ENCODE data around the gene MAIP1. TPM values are rescaled to one million over a fixed set of nuclear protein-coding genes. Genes with fewer than 3 reads are reported as not detected.

The MAIP1 gene
- total RNA-seq, 2 experiments from 2014 or later = 26.1 to 27.5 TPM

GRCh38 chr2:199988151-199988550 is 32.8 kb downstream of the MAIP1 start:
- ChIA-PET POLR2A (interaction anchor here (0.6 kb wide), 1 partner anchor 899 kb away, joined by 5 read pairs; no protein-coding TSS in a partner anchor), CTCF (interaction anchor here (1.0 to 1.4 kb wide), 3 partner anchors 480 to 535 kb away, joined by 3 to 7 read pairs (median 5); no protein-coding TSS in a partner anchor)
- DNase-seq (no peak), ATAC-seq (no peak)
- H3K27me3 Mint-ChIP-seq = no peaks in the 10 kb centered on the region
- intact Hi-C loops (cut with DNase I, micrococcal nuclease) = no loop called here
- H3K4me3 Mint-ChIP-seq = no peak overlapping the region
- H3K36me3 Mint-ChIP-seq (ENCODE audit: low read depth) = no peaks in the 10 kb centered on the region
- peaks cover 5% of the 10 kb centered on the region for H3K4me1 Mint-ChIP-seq
- no peak overlapping the region for H3K27ac Mint-ChIP-seq
- no peaks in the 10 kb centered on the region for H3K9me3 Mint-ChIP-seq (ENCODE audit: low read depth)

GRCh38 chr2:199989822-199990221 is 34.4 kb downstream of the MAIP1 start:
- intact Hi-C loops (cut with DNase I, micrococcal nuclease) = no loop called here
- no peaks in the 10 kb centered on the region for H3K9me3 Mint-ChIP-seq (ENCODE audit: low read depth)
- H3K27me3 Mint-ChIP-seq = no peaks in the 10 kb centered on the region
- no peak overlapping the region for H3K27ac Mint-ChIP-seq
- no peak overlapping the region for H3K4me3 Mint-ChIP-seq
- no peak for ATAC-seq
- H3K4me1 Mint-ChIP-seq = peaks cover 5% of the 10 kb centered on the region
- POLR2A ChIA-PET = no interaction called here
- DNase-seq = no peak
- no peaks in the 10 kb centered on the region for H3K36me3 Mint-ChIP-seq (ENCODE audit: low read depth)
- CTCF ChIA-PET = interaction anchor here (1.1 kb wide), 1 partner anchor 10 kb away, joined by 6 read pairs; no protein-coding TSS in a partner anchor

DNA sequence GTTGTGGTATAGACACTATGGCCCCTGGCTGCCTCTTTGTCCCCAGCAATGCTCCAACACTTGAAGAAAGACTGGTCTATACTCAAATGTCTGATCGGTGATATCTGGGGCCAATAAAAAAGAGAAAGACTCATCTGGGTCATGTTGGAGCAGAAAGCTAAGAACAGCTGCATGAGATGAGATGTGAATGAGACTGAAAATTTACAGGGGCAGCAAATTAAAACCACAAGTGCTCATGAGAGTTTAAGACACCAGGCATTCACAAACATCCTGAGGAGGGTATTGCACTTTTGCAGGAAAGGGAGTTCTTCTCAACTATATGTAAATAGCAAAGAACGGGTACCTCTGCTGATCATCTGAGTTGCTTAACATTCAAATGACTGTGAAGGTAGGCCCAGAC is 36.3 kb downstream of the MAIP1 start:
- Mint-ChIP-seq H3K36me3 (ENCODE audit: low read depth) (no peaks in the 10 kb centered on the region), H3K4me1 (no peaks in the 10 kb centered on the region), H3K27ac (no peak overlapping the region), H3K4me3 (no peak overlapping the region), H3K9me3 (ENCODE audit: low read depth) (no peaks in the 10 kb centered on the region), H3K27me3 (no peaks in the 10 kb centered on the region)
- DNase-seq = no peak
- ChIA-PET POLR2A (no interaction called here), CTCF (no interaction called here)
- intact Hi-C loops (cut with DNase I, micrococcal nuclease) = no loop called here
- no peak for ATAC-seq

GRCh38 chr2:199992296-199992695 is 36.9 kb downstream of the MAIP1 start:
- CTCF ChIA-PET = no interaction called here
- DNase-seq (no peak), ATAC-seq (no peak)
- Mint-ChIP-seq H3K9me3 (ENCODE audit: low read depth) (no peaks in the 10 kb centered on the region), H3K27me3 (no peaks in the 10 kb centered on the region), H3K36me3 (ENCODE audit: low read depth) (no peaks in the 10 kb centered on the region), H3K4me1 (no peaks in the 10 kb centered on the region), H3K27ac (no peak overlapping the region), H3K4me3 (no peak overlapping the region)
- intact Hi-C loops (cut with DNase I, micrococcal nuclease) = no loop called here
- POLR2A ChIA-PET = no interaction called here

DNA sequence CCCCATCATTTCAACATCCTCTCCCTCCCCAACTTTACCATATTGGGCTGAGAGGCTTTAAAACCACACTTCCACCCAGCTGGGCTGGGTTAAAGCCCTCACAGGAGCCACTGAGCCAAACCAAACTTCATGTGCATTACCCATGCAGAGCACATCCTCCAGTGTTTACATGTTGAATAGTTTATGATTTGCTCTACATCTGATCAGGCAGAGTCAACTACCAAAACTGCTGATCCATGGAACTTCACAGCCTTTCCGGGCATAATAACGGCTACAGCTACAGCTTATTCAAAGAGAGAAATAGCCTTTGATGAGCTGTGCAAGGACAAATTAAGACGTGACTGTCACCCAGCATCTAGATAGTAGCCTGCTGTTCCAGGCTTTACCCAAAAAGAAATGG is 39.0 kb downstream of the MAIP1 start:
- H3K27me3 Mint-ChIP-seq = no peaks in the 10 kb centered on the region
- H3K4me1 Mint-ChIP-seq = no peaks in the 10 kb centered on the region
- no peak overlapping the region for H3K4me3 Mint-ChIP-seq
- no peak for DNase-seq
- no peaks in the 10 kb centered on the region for H3K36me3 Mint-ChIP-seq (ENCODE audit: low read depth)
- no peaks in the 10 kb centered on the region for H3K9me3 Mint-ChIP-seq (ENCODE audit: low read depth)
- CTCF ChIA-PET = interaction anchor here (0.7 to 2.2 kb wide), 3 partner anchors 9 to 270 kb away, joined by 3 to 7 read pairs (median 3); no protein-coding TSS in a partner anchor
- no peak overlapping the region for H3K27ac Mint-ChIP-seq
- no peak for ATAC-seq
- intact Hi-C loops (cut with DNase I, micrococcal nuclease) = no loop called here
- POLR2A ChIA-PET = no interaction called here

- H3K27me3 Mint-ChIP-seq = no peaks in the 10 kb centered on the region
- H3K36me3 Mint-ChIP-seq (ENCODE audit: low read depth) = no peaks in the 10 kb centered on the region
- no peak for ATAC-seq
- H3K4me3 Mint-ChIP-seq = no peak overlapping the region
- ChIA-PET POLR2A (no interaction called here), CTCF (interaction anchor here (0.7 to 2.2 kb wide), 3 partner anchors 10 to 270 kb away, joined by 3 to 7 read pairs (median 3); no protein-coding TSS in a partner anchor)
- intact Hi-C loops (cut with DNase I, micrococcal nuclease) = no loop called here
- H3K27ac Mint-ChIP-seq = no peak overlapping the region
- no peak for DNase-seq
- H3K9me3 Mint-ChIP-seq (ENCODE audit: low read depth) = no peaks in the 10 kb centered on the region
- H3K4me1 Mint-ChIP-seq = no peaks in the 10 kb centered on the region
Measured at GRCh38 chr2:199994896-199995295, 39.5 kb downstream of the MAIP1 start.

- no peak overlapping the region for H3K4me3 Mint-ChIP-seq
- no peaks in the 10 kb centered on the region for H3K9me3 Mint-ChIP-seq (ENCODE audit: low read depth)
- DNase-seq = no peak
- ChIA-PET POLR2A (no interaction called here), CTCF (no interaction called here)
- no peak overlapping the region for H3K27ac Mint-ChIP-seq
- no peaks in the 10 kb centered on the region for H3K27me3 Mint-ChIP-seq
- H3K4me1 Mint-ChIP-seq = no peaks in the 10 kb centered on the region
- no peaks in the 10 kb centered on the region for H3K36me3 Mint-ChIP-seq (ENCODE audit: low read depth)
- ATAC-seq = no peak
- intact Hi-C loops (cut with DNase I, micrococcal nuclease) = no loop called here
Measured at GRCh38 chr2:199997296-199997695, 41.9 kb downstream of the MAIP1 start.

DNA sequence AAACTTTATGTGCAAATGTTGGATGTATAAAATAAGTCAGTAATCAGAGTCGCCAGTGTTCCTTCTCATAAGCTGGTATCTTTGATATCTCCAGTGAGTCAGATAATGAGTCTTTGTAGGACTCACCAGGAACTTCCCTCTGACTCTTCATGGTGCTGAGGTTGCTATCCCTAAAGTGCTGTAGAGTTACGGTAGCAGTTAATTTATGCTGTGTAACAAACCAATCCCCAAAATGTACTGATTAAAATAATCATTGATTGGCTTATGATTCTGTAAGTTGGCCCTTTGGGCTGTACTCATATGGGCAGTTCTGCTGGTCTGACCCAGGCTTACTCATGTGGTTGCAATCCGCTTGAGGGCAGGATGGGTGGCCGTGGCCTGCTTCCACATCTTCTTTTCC is 43.8 kb downstream of the MAIP1 start:
- POLR2A ChIA-PET = no interaction called here
- H3K4me1 Mint-ChIP-seq = no peaks in the 10 kb centered on the region
- H3K27ac Mint-ChIP-seq = no peak overlapping the region
- no peaks in the 10 kb centered on the region for H3K36me3 Mint-ChIP-seq (ENCODE audit: low read depth)
- H3K4me3 Mint-ChIP-seq = no peak overlapping the region
- H3K9me3 Mint-ChIP-seq (ENCODE audit: low read depth) = no peaks in the 10 kb centered on the region
- H3K27me3 Mint-ChIP-seq = peaks cover 2% of the 10 kb centered on the region
- CTCF ChIA-PET = no interaction called here
- DNase-seq (no peak), ATAC-seq (no peak)
- intact Hi-C loops (cut with DNase I, micrococcal nuclease) = no loop called here

- no peaks in the 10 kb centered on the region for H3K4me1 Mint-ChIP-seq
- no peak overlapping the region for H3K4me3 Mint-ChIP-seq
- ChIA-PET POLR2A (no interaction called here), CTCF (no interaction called here)
- no peak for DNase-seq
- H3K36me3 Mint-ChIP-seq (ENCODE audit: low read depth) = no peaks in the 10 kb centered on the region
- intact Hi-C loops (cut with DNase I, micrococcal nuclease) = no loop called here
- no peak overlapping the region for H3K27ac Mint-ChIP-seq
- H3K9me3 Mint-ChIP-seq (ENCODE audit: low read depth) = no peaks in the 10 kb centered on the region
- no peak for ATAC-seq
- H3K27me3 Mint-ChIP-seq = peaks cover 2% of the 10 kb centered on the region
Measured at GRCh38 chr2:200000444-200001163, 45.2 kb downstream of the MAIP1 start.

GRCh38 chr2:200003444-200003843 is 48.1 kb downstream of the MAIP1 start:
- Mint-ChIP-seq H3K4me1 (no peaks in the 10 kb centered on the region), H3K4me3 (no peak overlapping the region), H3K27ac (no peak overlapping the region), H3K36me3 (ENCODE audit: low read depth) (peaks cover 1% of the 10 kb centered on the region), H3K27me3 (peaks cover 2% of the 10 kb centered on the region), H3K9me3 (ENCODE audit: low read depth) (no peaks in the 10 kb centered on the region)
- no peak for ATAC-seq
- POLR2A ChIA-PET = no interaction called here
- no peak for DNase-seq
- CTCF ChIA-PET = no interaction called here
- intact Hi-C loops (cut with DNase I, micrococcal nuclease) = no loop called here

DNA sequence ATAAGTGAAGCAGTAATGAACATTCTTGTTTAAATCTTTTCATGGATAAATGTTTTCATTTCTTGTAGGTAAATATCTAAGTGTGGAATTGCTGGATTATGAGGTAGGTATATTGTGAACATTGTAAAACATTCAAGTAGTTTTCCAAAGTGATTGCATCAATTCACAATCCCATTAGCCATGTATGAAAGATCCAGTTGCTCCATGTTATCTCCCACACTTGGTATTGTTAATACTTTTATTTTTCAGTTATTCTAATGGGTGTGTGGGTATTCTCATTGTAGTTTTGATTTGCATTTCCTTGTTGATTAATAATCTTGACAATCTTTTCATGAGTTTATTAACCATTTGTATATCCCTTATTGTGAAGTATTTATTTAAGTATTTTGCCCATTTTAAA is 50.3 kb downstream of the MAIP1 start:
- intact Hi-C loops (cut with DNase I, micrococcal nuclease) = no loop called here
- H3K4me1 Mint-ChIP-seq = no peaks in the 10 kb centered on the region
- POLR2A ChIA-PET = no interaction called here
- DNase-seq = no peak
- H3K27ac Mint-ChIP-seq = no peak overlapping the region
- peaks cover 3% of the 10 kb centered on the region for H3K27me3 Mint-ChIP-seq
- no peaks in the 10 kb centered on the region for H3K9me3 Mint-ChIP-seq (ENCODE audit: low read depth)
- no peak overlapping the region for H3K4me3 Mint-ChIP-seq
- no peak for ATAC-seq
- peaks cover 1% of the 10 kb centered on the region for H3K36me3 Mint-ChIP-seq (ENCODE audit: low read depth)
- CTCF ChIA-PET = interaction anchor here (1.3 kb wide), 1 partner anchor 502 kb away, joined by 4 read pairs; no protein-coding TSS in a partner anchor

GRCh38 chr2:200007306-200007705 is 51.9 kb downstream of the MAIP1 start:
- Mint-ChIP-seq H3K9me3 (ENCODE audit: low read depth) (no peaks in the 10 kb centered on the region), H3K4me3 (no peak overlapping the region), H3K36me3 (ENCODE audit: low read depth) (peaks cover 1% of the 10 kb centered on the region), H3K27me3 (peaks cover 5% of the 10 kb centered on the region), H3K4me1 (no peaks in the 10 kb centered on the region), H3K27ac (no peak overlapping the region)
- ChIA-PET POLR2A (no interaction called here), CTCF (no interaction called here)
- DNase-seq = no peak
- no peak for ATAC-seq
- intact Hi-C loops (cut with DNase I, micrococcal nuclease) = no loop called here
